HG02943 (cell line): ENCODE data around the gene DOCK8.

Experiments used
- ATAC-seq: cut with Tn5 transposase; IDR thresholded peaks from one replicate; pipeline ENCODE4 v1.9.1; 2021; ENCODE audit warnings: mild to moderate bottlenecking, low read depth, moderate library complexity; ENCODE audit not compliant: unreplicated experiment

The DOCK8 gene

DNA sequence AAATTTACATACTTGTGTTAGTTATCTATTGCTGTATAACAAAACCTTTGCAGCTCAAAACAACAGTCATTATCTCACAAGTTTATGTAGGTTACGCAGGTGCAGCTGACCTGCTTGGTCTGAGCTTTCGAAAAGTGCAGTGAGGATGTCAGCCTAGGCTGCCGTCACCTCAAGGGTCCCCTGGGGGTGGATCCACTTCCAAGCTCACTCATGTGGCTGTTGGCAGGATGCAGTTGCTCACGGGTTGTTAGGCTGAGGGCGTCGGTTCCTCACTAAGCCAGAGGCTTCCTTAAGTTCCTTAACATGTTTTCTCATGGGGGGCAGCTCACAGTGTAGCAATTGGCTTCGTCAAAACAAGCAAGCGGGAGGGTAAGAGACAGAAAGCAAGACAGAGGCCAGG lies 139.8 kb downstream of the DOCK8 start:
- no peak for ATAC-seq

DNA sequence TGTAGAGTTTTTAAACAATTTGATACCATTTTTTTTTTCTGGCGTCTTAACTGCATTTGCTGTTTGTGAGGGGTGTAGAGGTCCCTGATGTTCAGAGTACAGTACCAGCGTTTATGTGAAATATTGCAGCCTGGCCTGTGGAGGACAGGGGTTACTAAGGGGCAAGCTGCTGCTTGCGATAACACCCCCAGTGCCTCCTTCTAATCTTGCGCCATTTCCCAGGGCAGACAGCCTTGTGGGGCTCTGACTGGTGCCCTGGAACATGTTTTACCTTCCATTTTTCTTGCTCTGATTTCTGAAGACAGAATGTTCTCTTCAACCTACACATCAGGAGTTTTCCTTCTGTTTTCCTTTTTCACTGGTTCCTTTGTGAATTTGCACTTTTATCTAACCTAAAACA lies 142.9 kb downstream of the DOCK8 start:
- no peak for ATAC-seq

- ATAC-seq: no peak
Measured at GRCh38 chr9:362561-363273, 148.1 kb downstream of the DOCK8 start.

- no peak for ATAC-seq
Measured at GRCh38 chr9:363274-363612, 148.6 kb downstream of the DOCK8 start.

- ATAC-seq: no peak
Measured at GRCh38 chr9:365436-365835, 150.8 kb downstream of the DOCK8 start.

DNA sequence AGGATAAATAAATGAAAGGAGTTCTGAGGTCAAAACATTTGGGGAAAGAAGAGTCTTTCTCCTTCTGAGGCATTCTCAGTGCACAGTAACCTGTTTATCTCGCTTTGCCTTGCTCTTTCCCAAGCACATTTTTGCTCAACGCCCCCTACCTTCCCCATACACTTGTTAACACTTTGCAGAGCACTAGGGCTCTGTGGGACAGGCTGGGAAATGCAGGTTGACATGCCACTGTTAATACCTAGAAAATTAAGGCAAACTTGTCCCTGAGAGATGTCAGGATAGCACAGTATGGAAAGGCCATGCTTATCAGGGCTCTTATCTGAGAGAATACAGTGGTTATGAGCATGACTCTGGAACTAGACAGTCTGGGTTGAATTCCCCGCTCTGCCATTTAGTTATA lies 152.0 kb downstream of the DOCK8 start:
- no peak for ATAC-seq

GRCh38 chr9:370086-370485 lies 155.4 kb downstream of the DOCK8 start:
- ATAC-seq: no peak

GRCh38 chr9:371349-371748 lies 156.7 kb downstream of the DOCK8 start:
- no peak for ATAC-seq

DNA sequence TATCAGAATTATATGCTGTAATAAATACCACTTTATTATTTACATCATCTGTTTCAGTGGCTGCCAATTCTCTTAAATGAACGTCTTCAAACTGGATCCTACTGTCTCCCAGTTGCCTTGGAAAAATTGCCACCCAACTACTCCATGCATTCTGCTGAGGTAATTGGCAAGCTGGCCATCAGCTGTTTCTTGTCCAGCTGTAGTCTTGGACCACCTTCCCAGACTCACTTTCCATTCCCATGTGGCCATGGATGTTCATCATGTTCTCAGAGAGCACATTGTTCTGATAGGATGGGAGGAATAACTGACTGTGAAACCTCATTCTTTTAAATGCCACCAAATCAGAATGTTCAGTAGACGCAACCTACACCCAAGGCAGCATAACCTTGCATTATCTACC lies 157.5 kb downstream of the DOCK8 start:
- ATAC-seq: no peak

DNA sequence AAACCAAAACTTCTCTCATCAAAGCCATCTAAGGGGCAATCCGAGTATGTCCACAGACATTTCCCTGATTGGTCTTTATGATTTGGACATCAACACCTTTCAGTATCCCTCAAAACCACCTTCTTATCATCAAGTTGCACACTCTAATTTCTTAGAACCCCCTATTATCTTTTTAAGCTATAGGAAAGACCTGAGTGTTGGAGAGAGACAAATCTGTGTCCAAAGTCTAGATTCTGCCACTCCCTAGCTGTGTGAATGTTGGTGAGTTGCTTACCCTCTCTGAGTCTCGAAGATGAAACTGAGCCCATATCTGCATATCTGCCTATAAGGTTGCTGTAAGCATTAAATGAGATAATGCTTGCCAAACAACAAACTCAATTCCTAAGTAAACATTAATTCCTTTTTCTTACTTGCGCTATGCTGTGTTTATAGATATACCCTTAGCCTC lies 159.1 kb downstream of the DOCK8 start:
- no peak for ATAC-seq

- ATAC-seq: no peak
Measured at GRCh38 chr9:374736-375135, 160.1 kb downstream of the DOCK8 start.

DNA sequence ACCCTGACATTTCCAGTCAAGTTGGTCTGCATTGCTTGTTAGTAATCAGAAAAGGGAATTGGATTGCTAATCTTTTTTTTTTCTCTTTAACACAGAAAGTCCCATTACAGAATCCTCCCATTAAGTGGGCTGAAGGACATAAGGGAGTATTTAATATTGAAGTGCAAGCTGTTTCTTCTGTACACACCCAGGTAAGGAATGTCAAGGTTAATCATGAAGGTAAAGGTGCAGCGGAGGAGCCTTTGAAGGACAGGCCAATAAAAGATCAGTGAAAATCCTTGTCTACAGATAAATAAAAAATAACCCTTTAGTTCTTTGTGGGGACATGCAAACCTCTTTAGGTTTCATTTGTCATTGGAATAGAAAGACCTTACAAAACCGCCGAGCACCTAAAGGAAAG lies 161.4 kb downstream of the DOCK8 start:
- no peak for ATAC-seq

DNA sequence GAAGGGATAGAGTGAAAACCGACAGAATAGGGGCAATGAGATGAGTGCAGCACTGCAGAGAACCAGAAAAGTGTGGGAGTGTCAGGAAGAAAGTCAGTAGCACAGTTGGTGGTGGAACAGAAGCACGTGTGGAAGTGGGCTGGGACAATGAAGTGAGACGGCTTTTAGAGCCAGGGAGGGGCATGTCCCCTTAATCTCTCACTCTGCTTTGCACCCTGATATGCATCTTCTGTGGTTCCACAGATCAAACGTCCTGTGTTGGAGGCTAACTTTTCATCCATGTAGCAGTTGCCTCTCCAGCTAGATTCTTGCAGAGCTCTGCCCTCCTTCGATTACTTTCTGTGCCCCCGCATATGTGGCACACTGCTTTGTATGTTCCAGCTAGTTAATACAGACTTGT lies 163.6 kb downstream of the DOCK8 start:
- ATAC-seq: no peak

- no peak for ATAC-seq
Measured at GRCh38 chr9:382383-382782, 167.7 kb downstream of the DOCK8 start.

GRCh38 chr9:385818-386398 lies 171.2 kb downstream of the DOCK8 start:
- ATAC-seq: no peak

DNA sequence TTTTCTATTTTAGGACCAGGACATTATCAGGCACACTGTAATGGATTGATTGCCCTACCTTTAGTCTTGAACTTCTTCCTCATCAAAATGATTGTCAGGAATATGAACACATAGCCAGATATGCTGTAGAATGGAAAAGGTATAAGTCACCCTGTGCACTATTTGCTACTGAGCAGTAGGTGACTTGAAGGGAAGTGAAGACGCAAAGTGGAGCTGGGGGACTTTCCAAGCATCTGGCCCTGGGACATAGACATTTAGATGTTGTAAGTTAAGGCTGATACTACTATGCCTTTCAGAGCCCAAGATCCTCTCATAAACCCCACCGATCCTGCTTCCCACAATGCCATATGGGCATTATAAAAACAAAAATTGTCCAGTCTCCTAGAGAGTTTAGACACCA lies 174.5 kb downstream of the DOCK8 start:
- no peak for ATAC-seq

DNA sequence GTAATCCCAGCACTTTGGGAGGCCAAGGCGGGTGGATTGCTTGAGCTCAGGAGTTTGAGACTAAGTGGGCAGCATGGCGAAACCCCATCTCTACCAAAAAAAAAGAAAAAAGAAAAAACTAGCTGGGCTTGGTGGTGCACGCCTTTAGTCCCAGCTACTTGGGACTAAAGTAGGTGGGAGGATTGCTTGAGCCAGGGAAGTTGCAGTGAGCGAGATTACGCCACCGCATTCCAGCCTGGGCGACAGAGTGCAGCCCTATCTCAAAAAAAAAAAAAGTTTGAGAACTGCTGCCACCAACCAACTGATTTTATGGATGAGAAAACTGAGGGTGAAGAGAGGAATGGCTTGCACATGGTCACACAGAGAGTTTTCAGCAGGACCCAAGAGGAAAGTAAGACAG lies 175.1 kb downstream of the DOCK8 start:
- no peak for ATAC-seq

GRCh38 chr9:392077-392804 lies 177.6 kb downstream of the DOCK8 start:
- ATAC-seq: no peak

GRCh38 chr9:394347-395052 lies 179.8 kb downstream of the DOCK8 start:
- ATAC-seq: no peak

- no peak for ATAC-seq
Measured at GRCh38 chr9:396396-396795, 181.7 kb downstream of the DOCK8 start.

DNA sequence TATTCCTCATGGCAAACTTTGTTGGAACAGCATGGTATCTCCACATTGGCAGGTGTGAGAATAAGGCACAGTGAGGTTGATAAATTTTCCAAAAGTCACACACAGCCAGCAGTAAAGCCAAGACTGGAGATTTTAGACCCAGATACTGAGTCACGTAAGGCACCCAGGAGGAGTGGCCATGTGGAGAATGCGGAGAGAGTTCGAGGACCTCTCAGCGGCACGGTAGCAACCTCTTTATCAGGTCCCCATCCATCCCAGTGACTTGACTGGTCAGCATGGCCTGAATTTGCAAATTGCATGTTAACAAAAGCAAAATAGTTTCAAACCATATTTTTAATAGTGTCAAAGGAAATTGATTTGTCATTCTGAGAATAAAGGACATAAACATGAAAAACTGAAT lies 183.4 kb downstream of the DOCK8 start:
- ATAC-seq: no peak
